ENCODE measurements around the gene UTP20.
"Not testable (repeated sequence)": the region's sequence is repeated elsewhere in the genome, so short reads cannot be mapped to it uniquely, and the experiment has no call there.

Gene UTP20

DNA sequence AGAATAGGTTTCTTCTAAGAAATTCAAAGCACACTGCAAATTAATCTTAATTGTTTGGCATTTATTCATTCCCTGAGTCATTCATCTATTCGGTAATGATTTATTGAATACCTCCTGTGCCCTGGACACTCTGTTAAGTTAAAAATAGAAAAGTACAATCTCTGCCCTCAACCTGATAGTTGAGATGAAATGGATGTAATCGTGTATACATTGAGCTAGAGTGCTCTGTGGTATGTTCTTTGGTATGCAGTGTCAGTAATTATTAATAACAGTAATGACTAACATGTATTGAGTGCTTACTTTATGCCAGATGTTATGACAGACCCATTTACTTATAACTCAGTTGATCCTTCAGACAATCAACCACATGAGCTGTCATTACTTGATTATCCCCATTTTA is 47.6 kb downstream of the UTP20 start:
- no peak for DNase-seq

DNA sequence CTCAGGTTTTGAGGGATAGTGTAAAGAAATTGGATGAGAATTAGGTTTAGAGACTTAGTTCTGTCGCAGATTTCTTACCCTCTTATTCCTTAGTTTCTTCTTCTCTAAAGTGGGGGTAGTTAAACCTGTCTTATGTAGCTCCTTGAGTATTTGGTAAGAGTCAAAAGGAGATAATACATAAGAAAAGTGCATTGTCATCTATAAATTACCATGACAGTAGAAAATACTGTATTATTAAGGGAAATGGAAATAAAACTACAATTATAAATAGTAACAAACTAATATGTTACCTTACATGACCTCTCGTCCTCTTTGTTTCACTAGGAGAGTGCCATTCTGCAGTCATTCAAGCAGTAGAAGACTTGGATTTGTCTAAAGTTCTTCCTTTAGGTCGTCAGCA is 49.0 kb downstream of the UTP20 start:
- no peak for DNase-seq

DNA sequence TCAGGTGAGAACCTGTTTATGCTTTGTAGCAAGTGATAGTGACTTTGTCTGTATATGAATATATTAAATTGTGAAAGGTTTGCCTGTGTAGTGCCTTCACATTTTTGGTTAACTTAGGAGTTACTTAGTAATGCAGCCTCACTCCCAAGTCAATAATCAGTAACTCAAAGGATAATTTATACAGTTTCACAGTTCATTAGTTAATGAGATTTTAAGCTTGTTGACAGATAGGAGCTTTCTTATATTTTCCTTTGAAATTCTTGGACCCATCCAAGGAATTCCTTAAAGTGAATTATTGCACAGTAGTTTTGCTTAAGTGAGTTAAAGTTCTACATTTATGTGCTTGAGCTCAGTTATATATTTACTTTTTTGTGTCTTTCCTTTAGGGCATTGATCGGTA is 50.7 kb downstream of the UTP20 start:
- DNase-seq = no peak

DNA sequence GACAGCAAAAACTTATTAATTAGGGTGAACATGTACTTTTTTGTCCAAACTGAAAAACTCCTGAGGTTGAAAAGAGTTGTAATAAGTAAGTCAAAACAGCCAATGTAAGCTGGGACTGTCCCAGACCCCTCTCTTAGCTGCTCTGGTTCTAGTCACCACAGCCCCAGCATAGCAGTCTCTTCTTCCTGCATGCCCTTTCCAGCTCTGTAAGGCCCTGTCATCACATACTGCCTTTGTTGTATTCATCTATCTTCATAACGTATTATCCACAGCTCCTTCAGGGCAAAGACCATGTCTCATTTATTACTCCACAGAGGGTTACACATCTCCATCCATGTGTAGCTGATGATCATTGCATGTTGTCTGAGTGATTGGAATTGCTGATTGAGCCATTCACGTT is 56.5 kb downstream of the UTP20 start:
- DNase-seq = no peak

DNA sequence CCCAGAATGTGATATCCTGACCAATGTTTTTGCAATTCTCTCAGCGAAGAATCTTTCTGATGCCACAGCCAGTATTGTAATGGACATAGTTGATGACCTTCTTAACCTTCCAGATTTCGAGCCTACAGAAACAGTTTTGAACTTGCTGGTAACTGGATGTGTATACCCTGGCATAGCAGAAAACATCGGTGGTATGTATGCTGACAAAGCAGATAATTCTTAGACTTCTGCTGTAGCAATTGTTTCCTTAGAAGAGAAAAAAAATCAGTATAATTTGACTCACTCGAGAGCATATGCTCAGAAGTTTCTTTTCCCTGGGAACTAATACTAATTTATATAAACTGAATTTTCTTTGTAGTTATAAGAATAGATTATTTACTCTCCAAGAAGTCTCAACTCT is 58.2 kb downstream of the UTP20 start:
- no peak for DNase-seq

DNA sequence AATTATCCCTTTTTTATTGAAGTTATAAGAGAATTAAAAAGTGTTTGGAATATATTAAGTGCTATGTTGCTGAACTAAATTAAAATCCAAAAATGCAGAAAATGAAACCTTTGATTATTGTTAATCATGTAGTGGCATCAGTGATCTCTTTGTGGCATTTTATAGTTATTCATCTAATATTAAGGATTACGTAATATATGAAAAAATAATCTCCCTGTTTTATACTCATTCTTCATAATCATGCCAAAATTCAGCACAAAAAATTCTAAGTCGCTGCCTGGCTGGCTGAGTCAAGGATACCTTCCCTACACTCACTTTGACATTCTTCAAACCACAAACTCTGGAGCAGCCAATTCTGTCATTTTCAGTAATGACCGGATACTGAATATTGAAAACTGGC is 64.0 kb downstream of the UTP20 start:
- DNase-seq = no peak

DNA sequence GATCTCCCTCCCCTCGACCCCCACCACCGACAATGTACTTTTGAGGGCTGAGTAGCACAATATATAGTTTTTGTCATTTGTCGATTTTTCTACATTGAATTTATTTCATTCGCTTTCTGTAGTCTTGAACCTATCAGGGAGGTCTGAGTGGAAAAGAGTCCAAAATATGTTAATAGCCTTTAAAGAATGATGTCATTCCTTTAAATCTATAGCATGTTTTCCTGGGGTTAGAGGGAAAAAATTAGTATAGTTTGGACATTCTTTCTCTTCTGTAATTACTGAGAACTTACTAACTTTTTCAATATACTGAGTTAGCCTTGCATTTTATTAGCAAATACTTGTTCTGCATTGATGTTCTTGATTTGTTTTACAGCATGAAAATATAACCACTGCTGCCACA is 71.8 kb downstream of the UTP20 start:
- no peak for DNase-seq

DNA sequence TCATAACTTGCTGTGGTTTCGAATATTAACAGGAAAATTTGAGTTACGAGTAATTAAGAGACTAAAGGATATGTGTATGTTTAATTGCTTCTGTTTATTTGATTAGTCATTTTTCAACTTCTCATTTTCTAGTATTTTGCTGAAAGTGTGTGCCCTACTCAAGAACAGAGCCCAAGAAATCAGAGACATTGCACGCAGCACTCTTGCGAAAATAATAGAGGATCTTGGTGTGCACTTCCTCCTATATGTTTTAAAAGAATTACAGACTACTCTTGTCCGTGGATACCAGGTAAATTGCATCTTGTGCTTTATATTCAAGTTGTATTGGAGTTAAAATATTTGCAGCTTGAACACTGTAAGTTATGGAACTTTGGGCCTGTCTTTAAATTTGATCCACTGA is 76.9 kb downstream of the UTP20 start:
- peak; percentile 4 for DNase-seq

DNA sequence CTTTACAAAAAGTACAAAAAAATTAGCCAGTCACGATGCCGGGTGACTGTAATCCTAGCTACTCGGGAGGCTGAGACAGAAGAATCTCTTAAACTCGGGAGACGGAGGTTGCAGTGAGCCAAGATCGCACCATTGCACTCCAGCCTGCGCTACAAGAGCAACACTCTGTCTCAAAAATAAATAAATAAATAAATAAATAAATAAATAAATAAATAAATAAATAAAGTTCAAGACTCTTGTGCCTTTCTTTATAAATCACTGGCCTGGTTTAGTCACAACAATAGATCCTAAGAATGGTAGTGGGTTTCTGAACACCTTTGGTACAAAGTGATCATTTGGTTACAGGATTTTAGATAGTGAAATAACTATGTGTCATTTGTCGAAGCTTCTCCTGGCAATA is 81.5 kb downstream of the UTP20 start:
- DNase-seq = no peak

DNA sequence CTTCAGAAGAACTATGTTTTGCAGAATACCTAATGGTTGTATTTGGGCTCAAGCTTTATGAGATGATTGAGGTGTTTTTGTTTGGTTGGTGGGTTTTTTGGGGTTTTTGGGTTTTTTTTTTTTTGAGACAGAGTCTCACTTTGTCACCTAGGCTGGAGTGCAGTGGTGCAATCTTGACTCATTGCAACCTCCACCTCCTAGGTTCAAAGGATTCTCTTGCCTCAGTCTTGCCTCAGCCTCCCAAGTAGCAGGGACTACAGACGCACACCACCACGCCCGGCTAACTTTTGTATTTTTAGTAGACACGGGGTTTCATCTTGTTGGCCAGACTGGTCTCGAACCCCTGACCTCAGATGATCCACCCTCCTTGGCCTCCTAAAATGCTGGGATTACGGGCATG is 88.1 kb downstream of the UTP20 start:
- DNase-seq = no peak

DNA sequence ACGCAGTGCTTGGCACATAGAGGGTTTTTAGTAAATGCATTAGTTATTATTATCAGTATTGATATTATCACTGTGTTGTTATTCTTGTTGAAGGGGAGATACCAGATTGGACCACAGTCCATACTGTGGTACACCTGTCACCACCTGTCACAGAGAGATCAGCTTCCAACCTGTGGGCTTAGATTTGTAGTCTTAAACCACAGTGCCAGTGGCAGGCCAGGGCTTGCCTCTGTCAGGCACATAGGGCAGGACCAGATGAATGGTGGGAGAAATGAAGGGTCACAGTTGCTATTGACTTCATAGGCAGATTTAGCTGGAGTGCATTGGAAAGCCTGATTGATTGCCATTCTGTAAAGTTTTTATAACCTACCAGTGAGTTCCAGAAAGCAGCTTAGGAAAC is 92.5 kb downstream of the UTP20 start:
- DNase-seq = no peak

DNA sequence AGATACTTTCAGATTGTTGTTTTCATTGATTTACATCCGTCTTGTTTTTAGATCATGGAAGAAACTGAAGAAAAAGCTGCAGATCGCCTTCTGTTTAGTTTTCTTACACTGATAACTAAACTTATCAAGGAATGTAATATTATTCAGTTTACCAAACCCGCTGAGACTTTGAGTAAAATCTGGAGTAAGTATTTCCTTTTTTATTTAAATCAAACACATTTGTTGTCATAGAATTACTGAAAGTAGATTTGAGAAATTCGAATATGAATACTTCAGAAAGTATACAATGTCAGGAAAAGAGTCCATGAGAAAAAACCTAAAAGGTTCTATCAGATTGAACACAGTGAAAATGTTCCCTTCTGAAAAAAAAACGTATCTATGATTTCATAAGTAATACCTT is 95.7 kb downstream of the UTP20 start:
- no peak for DNase-seq

DNA sequence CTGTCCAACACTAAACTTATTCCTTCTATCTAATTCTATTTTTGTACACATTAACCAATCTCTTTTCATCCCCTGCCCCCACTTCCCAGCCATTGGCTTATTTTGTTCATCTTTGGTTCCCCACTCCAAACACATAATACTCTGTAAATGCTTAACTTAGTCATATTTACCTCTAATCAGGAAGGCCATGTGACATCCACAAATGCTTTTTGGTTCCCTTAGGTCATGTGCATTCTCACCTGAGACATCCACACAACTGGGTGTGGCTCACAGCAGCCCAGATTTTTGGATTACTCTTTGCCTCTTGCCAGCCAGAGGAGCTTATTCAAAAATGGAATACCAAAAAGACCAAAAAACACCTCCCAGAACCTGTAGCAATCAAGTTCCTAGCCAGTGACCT is 99.2 kb downstream of the UTP20 start:
- no peak for DNase-seq

DNA sequence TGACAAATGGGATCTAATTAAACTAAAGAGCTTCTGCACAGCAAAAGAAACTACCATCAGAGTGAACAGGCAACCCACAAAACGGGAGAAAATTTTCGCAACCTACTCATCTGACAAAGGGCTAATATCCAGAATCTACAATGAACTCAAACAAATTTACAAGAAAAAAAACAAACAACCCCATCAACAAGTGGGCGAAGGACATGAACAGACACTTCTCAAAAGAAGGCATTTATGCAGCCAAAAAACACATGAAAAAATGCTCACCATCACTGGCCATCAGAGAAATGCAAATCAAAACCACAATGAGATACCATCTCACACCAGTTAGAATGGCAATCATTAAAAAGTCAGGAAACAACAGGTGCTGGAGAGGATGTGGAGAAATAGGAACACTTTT is 111.3 kb downstream of the UTP20 start:
- not testable (repeated sequence) for DNase-seq

DNA sequence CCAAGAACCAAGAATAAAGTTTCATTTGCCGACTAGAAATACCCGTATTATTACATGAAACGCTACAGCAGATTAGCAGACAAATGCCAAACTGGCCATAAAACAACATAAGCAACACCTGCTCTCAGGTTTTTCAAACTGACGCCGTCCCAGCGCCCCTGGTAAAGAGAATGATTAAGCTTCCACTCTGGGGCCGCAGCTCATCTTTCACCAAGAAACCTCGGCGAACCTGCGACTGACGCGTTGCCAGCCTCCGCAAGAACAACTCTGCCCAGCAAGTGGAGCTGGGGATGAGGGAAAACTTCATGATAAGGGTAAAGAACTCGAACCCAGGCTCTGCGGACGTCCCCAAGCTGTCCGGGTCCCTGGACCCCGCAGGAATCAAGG is 127.1 kb downstream of the UTP20 start:
- DNase-seq = no peak

DNA sequence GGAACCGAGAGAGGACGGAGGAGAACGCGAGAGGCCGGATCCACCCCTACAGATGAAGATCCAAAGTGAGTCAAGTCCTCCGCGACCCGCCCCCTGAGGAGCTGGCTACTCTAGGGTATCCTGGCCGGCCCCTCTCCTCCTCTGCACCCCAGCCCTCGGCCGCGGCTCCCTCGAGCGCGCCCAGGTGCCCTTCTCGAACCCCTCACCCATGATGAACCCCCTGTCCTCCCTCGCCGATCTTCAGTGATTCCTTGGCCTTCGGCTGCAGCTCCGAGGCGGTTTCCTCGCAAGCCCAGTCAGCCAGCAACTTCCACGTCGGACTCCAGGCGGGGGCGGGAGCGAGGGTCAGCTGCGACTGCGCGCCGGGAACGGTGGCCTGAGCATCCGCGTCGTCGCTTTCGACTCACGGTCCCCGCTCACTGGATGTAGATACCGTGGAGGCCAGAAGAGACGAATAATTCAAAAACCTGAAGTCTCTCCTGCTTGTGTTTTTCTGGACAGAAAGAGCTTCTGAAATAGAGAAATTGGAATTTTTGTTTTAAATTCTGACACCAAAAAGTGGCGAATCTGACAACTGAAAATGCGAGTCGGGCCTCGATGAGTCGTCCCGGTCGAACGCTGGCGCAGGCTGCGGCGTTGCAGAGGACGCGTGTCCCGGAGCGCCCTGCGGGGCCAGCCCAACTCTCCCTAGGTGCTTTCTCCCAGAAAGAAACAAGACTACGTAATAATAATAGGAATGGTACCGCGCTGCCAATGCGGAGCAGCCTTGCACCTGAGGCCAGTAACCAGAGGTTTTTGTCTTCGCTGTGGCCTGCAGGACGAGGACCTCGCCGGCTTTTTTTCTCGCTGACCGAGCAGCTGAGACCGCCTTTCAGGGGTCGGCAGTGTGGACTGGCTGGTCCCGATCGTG is 127.8 kb downstream of the UTP20 start, which contains the start of gene ARL1:
Gene ARL1 (minus strand): TSS at position 337 of the 910 bp plus-strand sequence. CDS start 127 bp downstream, at position 210.
- peak; percentile 94 for DNase-seq

DNA sequence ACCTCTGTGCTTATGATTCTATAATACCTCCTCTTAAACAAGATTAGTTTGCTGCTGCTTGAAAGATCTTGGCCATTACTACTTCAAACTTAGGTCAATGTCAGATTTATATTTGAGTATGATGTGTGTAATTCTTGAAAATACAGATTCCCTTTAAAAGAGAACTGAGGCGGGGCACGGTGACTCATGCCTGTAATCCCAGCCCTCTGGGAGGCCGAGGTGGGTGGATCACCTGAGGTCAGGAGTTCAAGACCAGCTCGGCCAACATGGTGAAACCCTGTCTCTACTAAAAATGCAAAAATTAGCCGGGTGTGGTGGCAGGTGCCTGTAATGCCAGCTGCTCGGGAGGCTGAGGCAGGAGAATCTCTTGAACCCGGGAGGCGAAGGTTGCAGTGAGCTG is 130.3 kb downstream of the UTP20 start:
- DNase-seq = not testable (repeated sequence)

DNA sequence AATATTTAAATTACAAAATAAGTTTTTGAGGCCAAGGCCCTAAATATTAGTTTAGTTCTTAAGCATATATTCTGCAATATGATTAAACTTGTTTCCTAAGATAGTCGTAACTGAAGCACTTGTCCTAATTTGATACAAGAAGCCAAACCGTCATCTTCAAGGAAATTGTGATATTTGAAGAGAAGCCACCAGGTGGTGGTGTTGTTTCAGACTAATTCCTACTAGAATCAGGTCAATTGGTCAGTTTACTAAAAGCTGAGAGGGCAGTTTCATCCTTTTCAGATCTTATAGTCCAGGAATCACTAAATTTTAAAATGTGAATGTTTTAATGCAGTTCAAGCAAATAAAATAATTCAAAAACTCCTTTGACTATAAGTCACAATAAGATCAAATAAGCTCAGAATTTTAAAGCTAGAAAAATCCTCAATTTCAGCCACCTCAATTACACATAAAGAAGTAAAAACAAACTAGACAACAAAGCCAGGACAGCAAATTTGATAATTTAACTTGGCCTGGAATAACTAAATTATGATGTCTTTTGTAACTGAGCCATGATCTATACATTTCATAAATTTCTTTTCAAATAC is 134.7 kb downstream of the UTP20 start:
- DNase-seq = peak; percentile 80

DNA sequence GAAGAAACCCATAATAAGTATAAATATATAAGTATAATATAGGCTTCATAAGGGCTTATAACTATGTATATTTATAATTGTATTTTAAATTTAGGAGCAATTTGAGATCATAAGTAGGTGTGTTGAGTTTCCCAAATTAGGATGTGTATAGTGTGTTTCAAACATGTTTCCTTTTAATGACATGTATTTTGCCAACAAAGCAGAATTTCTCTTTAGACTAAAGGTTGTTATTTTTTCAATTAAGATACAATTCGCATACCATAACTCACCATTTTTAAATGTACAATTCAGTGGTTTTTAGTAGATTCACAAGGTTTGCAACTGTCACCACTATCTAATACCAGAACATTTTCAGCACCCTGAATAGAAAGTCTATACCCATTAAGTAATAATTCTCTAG is 135.3 kb downstream of the UTP20 start:
- no peak for DNase-seq

DNA sequence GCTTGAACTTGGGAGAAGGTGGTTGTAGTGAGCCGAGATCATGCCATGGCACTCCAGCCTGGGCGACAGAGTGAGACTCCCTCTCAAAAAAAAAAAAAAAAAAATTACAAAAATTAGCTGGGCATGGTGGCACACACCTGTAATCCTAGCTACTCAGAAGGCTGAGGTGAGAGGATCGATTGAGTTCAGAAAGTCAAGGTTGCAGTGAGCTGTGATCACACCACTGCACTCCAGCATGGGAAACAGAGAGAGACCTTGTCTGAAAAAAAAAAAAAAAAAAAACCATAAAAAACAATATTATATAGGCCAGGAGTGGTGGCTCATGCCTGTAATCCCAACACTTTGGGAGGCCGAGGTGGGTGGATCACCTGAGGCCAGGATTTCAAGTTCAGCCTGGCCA is 142.2 kb downstream of the UTP20 start:
- not testable (repeated sequence) for DNase-seq

DNA sequence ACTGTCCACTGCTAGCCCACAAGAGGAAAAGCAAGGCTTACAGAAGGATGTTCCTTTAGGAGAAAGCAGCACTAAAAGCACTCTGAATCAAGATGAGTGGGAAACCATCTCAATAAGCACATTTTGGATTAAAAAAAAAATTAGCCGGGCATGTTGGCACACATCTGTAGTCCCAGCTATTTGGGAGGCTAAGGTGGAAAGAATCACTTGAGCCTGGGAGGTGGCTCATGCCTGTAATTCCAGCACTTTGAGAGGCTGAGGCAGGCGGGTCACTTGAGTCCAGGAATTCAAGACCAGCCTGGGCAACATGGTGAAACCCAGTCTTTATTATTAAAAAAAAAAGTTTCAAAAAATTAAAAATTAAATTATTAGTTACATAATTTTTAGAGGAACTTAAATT is 144.7 kb downstream of the UTP20 start:
- DNase-seq = no peak

DNA sequence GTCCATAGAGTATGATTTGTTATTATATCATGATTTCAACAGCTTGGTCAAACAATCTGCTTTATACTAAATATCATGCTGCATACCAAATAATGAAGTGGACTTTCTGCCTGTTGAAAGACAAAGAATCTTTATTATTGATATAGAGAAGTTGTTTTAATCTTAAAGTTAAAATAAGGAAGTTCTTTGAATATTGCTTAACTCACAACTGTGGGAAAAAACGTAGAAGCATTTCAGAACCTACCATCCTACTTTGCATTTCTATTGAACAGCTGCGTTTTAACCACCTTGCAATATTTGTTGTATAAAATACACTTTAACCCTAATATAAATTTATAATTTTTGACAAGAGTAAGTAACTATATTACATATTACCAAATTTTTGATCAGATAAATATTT is 150.6 kb downstream of the UTP20 start:
- peak; percentile 44 for DNase-seq

DNA sequence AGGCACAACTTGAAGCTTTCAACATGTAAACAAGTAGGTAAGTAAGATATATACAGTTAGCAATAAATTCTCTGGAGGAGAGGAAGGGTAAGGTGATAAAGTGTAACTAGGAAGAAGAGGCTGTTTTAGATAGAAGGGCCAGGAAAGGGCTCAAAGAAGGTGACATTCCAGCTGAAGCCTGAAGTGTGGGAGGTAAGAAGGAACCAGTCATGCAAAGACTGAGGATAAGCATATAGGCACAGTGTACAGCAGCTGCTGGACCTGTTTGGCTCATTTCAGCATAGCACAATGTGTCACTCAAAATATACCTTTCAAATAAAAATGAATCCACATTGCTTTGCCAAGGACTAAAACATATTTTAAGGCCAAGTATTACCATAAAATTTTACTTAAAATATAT is 156.2 kb downstream of the UTP20 start:
- no peak for DNase-seq

Measured in hematopoietic multipotent progenitor cell treated with erythropoietin and hydrocortisone succinate and interleukin-3 and kit ligand, for 4 days (in vitro differentiated cells).